Ishikawa (cell line): ENCODE results near the gene SPON1.

Experiments
- CEBPB ChIP-seq: IDR thresholded peaks from 2 replicates; pipeline ENCODE4 v1.6.1; 2012
- CREB1 ChIP-seq: IDR thresholded peaks from 2 replicates; pipeline ENCODE4 v1.6.1; 2012; ENCODE audit warnings: low read depth
- EGR1 ChIP-seq: IDR thresholded peaks from 2 replicates; pipeline ENCODE4 v1.6.1; 2012
- EP300 ChIP-seq: IDR thresholded peaks from 2 replicates; pipeline ENCODE4 v1.6.1; 2012; ENCODE audit warnings: borderline replicate concordance
- FOXM1 ChIP-seq: IDR thresholded peaks from 2 replicates; pipeline ENCODE4 v1.6.1; 2012; ENCODE audit warnings: low read depth, borderline replicate concordance
- MAX ChIP-seq: IDR thresholded peaks from 2 replicates; pipeline ENCODE4 v1.6.1; 2012
- NFIC ChIP-seq: IDR thresholded peaks from 2 replicates; pipeline ENCODE4 v1.6.1; 2012
- RAD21 ChIP-seq: IDR thresholded peaks from 2 replicates; pipeline ENCODE4 v1.6.1; 2012; ENCODE audit warnings: low read depth
- REST ChIP-seq: IDR thresholded peaks from 2 replicates; pipeline ENCODE4 v1.6.1; 2012; ENCODE audit warnings: low read depth, mild to moderate bottlenecking
- TAF1 ChIP-seq: IDR thresholded peaks from 2 replicates; pipeline ENCODE4 v1.6.1; 2012; ENCODE audit warnings: low read depth, mild to moderate bottlenecking
- TCF12 ChIP-seq: IDR thresholded peaks from 2 replicates; pipeline ENCODE4 v1.6.1; 2012; ENCODE audit warnings: low read depth
- TEAD4 ChIP-seq: IDR thresholded peaks from 2 replicates; pipeline ENCODE4 v1.6.1; 2012
- USF1 ChIP-seq: IDR thresholded peaks from 2 replicates; pipeline ENCODE4 v1.6.1; 2012
- YY1 ChIP-seq: IDR thresholded peaks from 2 replicates; pipeline ENCODE4 v1.6.1; 2012; ENCODE audit warnings: low read depth
- ZBTB7A ChIP-seq: IDR thresholded peaks from 2 replicates; pipeline ENCODE4 v1.6.1; 2012; ENCODE audit warnings: low read depth

The SPON1 gene

GRCh38 chr11:14229472-14229871 lies 266.9 kb downstream of the SPON1 start:
- TF ChIP-seq EGR1 (no peak), FOXM1 (no peak), CEBPB (no peak), ZBTB7A (no peak)

- no peak for TF ChIP-seq MAX
Observed at GRCh38 chr11:14230407-14230806, 267.9 kb downstream of the SPON1 start.

- TF ChIP-seq EP300 = no peak
- peak; percentile 19; the same call in 1 of the 2 replicates for TF ChIP-seq RAD21
Observed at GRCh38 chr11:14232652-14233051, 270.1 kb downstream of the SPON1 start.

GRCh38 chr11:14234446-14234845 lies 271.9 kb downstream of the SPON1 start:
- TF ChIP-seq CEBPB = no peak

GRCh38 chr11:14235701-14236100 lies 273.2 kb downstream of the SPON1 start:
- no peak for TF ChIP-seq NFIC
- no peak for TF ChIP-seq YY1

- no peak for TF ChIP-seq EP300
- no peak for TF ChIP-seq RAD21
- no peak for TF ChIP-seq YY1
- no peak for TF ChIP-seq TCF12
- TF ChIP-seq REST = no peak
- no peak for TF ChIP-seq TEAD4
- TF ChIP-seq NFIC = no peak
- no peak for TF ChIP-seq CEBPB
- no peak for TF ChIP-seq CREB1
- TF ChIP-seq FOXM1 = no peak
- no peak for TF ChIP-seq EGR1
Observed at GRCh38 chr11:14237444-14237961, 275.0 kb downstream of the SPON1 start.

- TF ChIP-seq MAX (no peak), NFIC (no peak), TEAD4 (no peak), ZBTB7A (no peak), EGR1 (no peak), TCF12 (no peak), FOXM1 (no peak), RAD21 (no peak), REST (no peak), CEBPB (no peak), USF1 (no peak), EP300 (no peak), TAF1 (no peak), YY1 (no peak), CREB1 (no peak)
Observed at GRCh38 chr11:14240221-14240620, 277.7 kb downstream of the SPON1 start.

- no peak for TF ChIP-seq TCF12
- TF ChIP-seq MAX = no peak
- TF ChIP-seq TAF1 = no peak
- no peak for TF ChIP-seq TEAD4
- TF ChIP-seq RAD21 = no peak
- no peak for TF ChIP-seq NFIC
Observed at GRCh38 chr11:14240951-14241350, 278.4 kb downstream of the SPON1 start.

GRCh38 chr11:14242187-14242586 lies 279.7 kb downstream of the SPON1 start:
- TF ChIP-seq NFIC = no peak
- TF ChIP-seq CEBPB = no peak
- no peak for TF ChIP-seq MAX
- no peak for TF ChIP-seq RAD21
- no peak for TF ChIP-seq EP300
- TF ChIP-seq CREB1 = no peak
- TF ChIP-seq YY1 = no peak
- no peak for TF ChIP-seq USF1
- TF ChIP-seq TAF1 = no peak
- no peak for TF ChIP-seq TEAD4
- TF ChIP-seq ZBTB7A = no peak
- no peak for TF ChIP-seq TCF12
- TF ChIP-seq FOXM1 = no peak
- no peak for TF ChIP-seq EGR1
